Erythroblast (primary cell): ENCODE measurements around the gene TSPAN9.

ENCODE experiments used
- GATA1 ChIP-seq: IDR thresholded peaks from 2 replicates; pipeline ENCODE4 v1.6.1; 2011; ENCODE audit warnings: low read depth, mild to moderate bottlenecking, control low read depth, low read length, moderate library complexity
- POLR2A ChIP-seq: IDR thresholded peaks from 2 replicates; pipeline ENCODE4 v1.6.1; 2011; ENCODE audit warnings: mild to moderate bottlenecking, low read length

- TF ChIP-seq POLR2A (no peak), GATA1 (no peak)
Observed at GRCh38 chr12:3078086-3078820, 1.1 kb downstream of the TSPAN9 start.
